Hepatocyte (in vitro differentiated cells): Measurements from ENCODE around the gene VIPR2.

Experiments used
- CTCF ChIP-seq: fragments of 200-600 bp; sonication (generic); IDR thresholded peaks from 2 replicates; pipeline ENCODE4 v1.5.1; 2016; ENCODE audit warnings: antibody characterized with exemption, mild to moderate bottlenecking; ENCODE audit not compliant: poor library complexity
- EZH2 ChIP-seq: fragments of 200-600 bp; sonication (generic); IDR thresholded peaks from 2 replicates; pipeline ENCODE4 v1.6.1; 2016; ENCODE audit warnings: antibody characterized with exemption, mild to moderate bottlenecking, borderline replicate concordance
- EZH2phosphoT487 ChIP-seq: fragments of 200-600 bp; sonication (generic); IDR thresholded peaks from one replicate; pipeline ENCODE4 v1.6.1; 2018; ENCODE audit warnings: antibody characterized with exemption, mild to moderate bottlenecking, low read depth, moderate library complexity; ENCODE audit not compliant: unreplicated experiment, severe bottlenecking

DNA sequence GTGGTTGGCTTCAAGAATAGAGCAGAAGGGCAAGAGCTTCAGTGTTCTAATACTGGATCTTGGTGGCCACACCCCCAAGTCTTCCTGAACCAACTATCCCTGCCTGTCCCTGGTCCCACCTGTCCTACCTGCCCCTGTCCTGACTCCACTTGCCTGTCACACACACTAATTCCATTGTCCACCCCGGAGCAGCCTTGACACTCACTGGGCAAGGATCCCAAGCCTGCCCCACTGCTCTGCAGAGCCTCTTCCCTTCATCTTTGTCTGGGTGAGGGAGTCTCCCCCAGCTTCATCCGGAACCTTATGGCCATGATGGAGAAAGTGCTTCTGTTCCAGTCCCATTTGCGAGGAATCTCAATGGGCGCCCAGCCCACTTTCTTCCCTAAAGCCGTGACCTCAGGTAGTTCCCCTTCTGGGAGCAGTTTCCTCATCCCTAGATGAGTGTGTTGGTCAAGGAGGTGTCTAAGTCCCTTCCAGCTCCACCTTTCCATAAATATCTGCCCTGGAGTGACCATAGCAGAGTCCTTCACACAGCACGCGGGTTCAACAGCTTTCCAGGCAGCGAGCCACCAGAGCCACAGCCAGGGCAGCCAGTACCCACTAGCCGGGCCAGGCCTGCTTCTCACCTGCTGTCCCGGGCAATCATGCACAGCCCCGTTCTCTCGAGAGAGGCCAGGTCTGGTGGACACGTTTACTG lies 61.5 kb downstream of the VIPR2 start:
- TF ChIP-seq EZH2 (no peak), CTCF (no peak), EZH2phosphoT487 (no peak)
